HepG2 (cell line): ENCODE measurements around the gene EEF1E1. TPM values are rescaled to one million over a fixed set of nuclear protein-coding genes. Genes with fewer than 3 reads are reported as not detected.

ENCODE experiments used
- CCDC6 ChIP-seq: sonication (generic); formaldehyde crosslinking; IDR thresholded peaks from 2 replicates; pipeline ENCODE4 v1.8.1; 2022; ENCODE audit warnings: mild to moderate bottlenecking, missing genetic modification reagents, moderate library complexity
- CENPX ChIP-seq: sonication (generic); formaldehyde crosslinking; IDR thresholded peaks from 2 replicates; pipeline ENCODE4 v1.9.0; 2021; ENCODE audit warnings: mild to moderate bottlenecking, missing genetic modification reagents, moderate library complexity
- ELF3 ChIP-seq: IDR thresholded peaks from 2 replicates; pipeline ENCODE4 v1.6.1; 2016; ENCODE audit warnings: missing genetic modification reagents, missing compliant biosample characterization
- FOXM1 ChIP-seq: sonication (generic); formaldehyde crosslinking; IDR thresholded peaks from 2 replicates; pipeline ENCODE4 v1.5.0; 2020; ENCODE audit warnings: missing genetic modification reagents
- FOXP4 ChIP-seq: sonication (generic); formaldehyde crosslinking; IDR thresholded peaks from 2 replicates; pipeline ENCODE4 v1.4.0; 2020; ENCODE audit warnings: missing genetic modification reagents
- HDAC2 ChIP-seq: sonication (generic); formaldehyde crosslinking; IDR thresholded peaks from 2 replicates; pipeline ENCODE4 v1.4.0; 2020; ENCODE audit warnings: missing genetic modification reagents
- LCORL ChIP-seq, 2 experiments: fragments of 450-650 bp in 1 of 2; sonication (generic) in 1 of 2; formaldehyde crosslinking in 1 of 2; IDR thresholded peaks; 2 replicates each; pipeline versions ENCODE4 v1.5.0 to v1.6.1; 2017 to 2020; ENCODE audit warnings: antibody characterized with exemption in 1 of 2, missing genetic modification reagents in 1 of 2
- NAIF1 ChIP-seq: sonication (generic); formaldehyde crosslinking; IDR thresholded peaks from 2 replicates; pipeline ENCODE4 v1.5.0; 2020; ENCODE audit warnings: mild to moderate bottlenecking, missing genetic modification reagents, borderline replicate concordance
- PITX1 ChIP-seq: sonication (generic); formaldehyde crosslinking; IDR thresholded peaks from 2 replicates; pipeline ENCODE4 v1.5.1; 2020; ENCODE audit warnings: mild to moderate bottlenecking, missing genetic modification reagents
- PTBP1 ChIP-seq: fragments of 200-400 bp; formaldehyde crosslinking; IDR thresholded peaks from 2 replicates; pipeline ENCODE4 v1.6.1; 2018; ENCODE audit warnings: low read length, low read depth; ENCODE audit not compliant: poor library complexity, severe bottlenecking
- RAD21 ChIP-seq: fragments of 450-650 bp; formaldehyde crosslinking; IDR thresholded peaks from 2 replicates; pipeline ENCODE4 v1.5.0; 2020; ENCODE audit warnings: mild to moderate bottlenecking
- RXRB ChIP-seq: IDR thresholded peaks from 2 replicates; pipeline ENCODE4 v1.6.1; 2016; ENCODE audit warnings: borderline replicate concordance, missing genetic modification reagents, missing compliant biosample characterization
- SAFB2 ChIP-seq: sonication (generic); formaldehyde crosslinking; IDR thresholded peaks from 2 replicates; pipeline ENCODE4 v1.5.1; 2020; ENCODE audit warnings: missing genetic modification reagents, low read depth, mild to moderate bottlenecking, borderline replicate concordance
- SALL1 ChIP-seq: sonication (generic); formaldehyde crosslinking; IDR thresholded peaks from 2 replicates; pipeline ENCODE4 v1.8.0; 2022; ENCODE audit warnings: mild to moderate bottlenecking, missing genetic modification reagents
- SMARCC2 ChIP-seq: fragments of 450-650 bp; IDR thresholded peaks from 2 replicates; pipeline ENCODE4 v1.6.1; 2017; ENCODE audit warnings: antibody characterized with exemption, mild to moderate bottlenecking
- SOX13 ChIP-seq, 3 experiments: fragments of 450-650 bp in 1 of 3; sonication (generic) in 1 of 3; formaldehyde crosslinking in 1 of 3; IDR thresholded peaks in 2 of 3; conservative IDR thresholded peaks in 1 of 3; 2 replicates each; pipeline versions ENCODE4 v1.5.0 to v1.6.1; 2016 to 2020; ENCODE audit warnings: antibody characterized with exemption in 1 of 3, mild to moderate bottlenecking in 1 of 3, missing compliant biosample characterization in 1 of 3, missing genetic modification reagents in 1 of 3, moderate library complexity in 1 of 3
- ZBTB20 ChIP-seq: sonication (generic); formaldehyde crosslinking; IDR thresholded peaks from 2 replicates; pipeline ENCODE4 v1.8.1; 2023; ENCODE audit warnings: missing genetic modification reagents, low read depth, mild to moderate bottlenecking, borderline replicate concordance
- ZBTB44 ChIP-seq: sonication (generic); formaldehyde crosslinking; IDR thresholded peaks from 2 replicates; pipeline ENCODE4 v1.4.0; 2020; ENCODE audit warnings: missing genetic modification reagents
- ZNF143 ChIP-seq: sonication (generic); formaldehyde crosslinking; IDR thresholded peaks from 2 replicates; pipeline ENCODE4 v1.4.0; 2020; ENCODE audit warnings: missing genetic modification reagents
- ZNF224 ChIP-seq: sonication (generic); formaldehyde crosslinking; IDR thresholded peaks from 2 replicates; pipeline ENCODE4 v1.5.0; 2020; ENCODE audit warnings: mild to moderate bottlenecking, missing genetic modification reagents
- ZNF30 ChIP-seq: sonication (generic); formaldehyde crosslinking; IDR thresholded peaks from 2 replicates; pipeline ENCODE4 v1.5.0; 2020; ENCODE audit warnings: mild to moderate bottlenecking, missing genetic modification reagents
- ZNF616 ChIP-seq: sonication (generic); formaldehyde crosslinking; IDR thresholded peaks from 2 replicates; pipeline ENCODE4 v1.5.0; 2020; ENCODE audit warnings: low read depth, mild to moderate bottlenecking, missing genetic modification reagents
- polyA plus RNA-seq, 8 experiments: library from polyadenylated mRNA; depleted of rRNA in 3 of 8; stranded (reverse) in 7 of 8; unstranded in 1 of 8; fragments of >200 nt; fragmentation: Illumina TruSeq in 4 of 8; extraction: Trizol in 4 of 8; gene quantifications; 2 replicates each; pipeline versions ENCODE4 v1.2.1 to v1.2.3, GENCODE V29; 2011 to 2016; ENCODE audit warnings: low read depth in 4 of 8, missing spikeins in 1 of 8, mixed read lengths in 1 of 8; ENCODE audit not compliant: insufficient read depth in 1 of 8
- total RNA-seq, 5 experiments: library from RNA; depleted of rRNA; stranded (reverse); fragments of >200 nt; fragmentation: Illumina TruSeq; extraction: Trizol; gene quantifications; 2 replicates each; pipeline ENCODE4 v1.2.3, GENCODE V29; 2016; ENCODE audit warnings: low read depth in 1 of 5
- TF ChIP-seq, protein P1 (sequence below): sonication (generic); formaldehyde crosslinking; IDR thresholded peaks from 2 replicates; pipeline ENCODE4 v1.4.0; 2020; ENCODE audit warnings: low read depth, mild to moderate bottlenecking, missing genetic modification reagents

Gene EEF1E1
- total and polyA plus RNA-seq, 2 of the 13 experiments (the other 11 are each of a cell fraction or from before 2014, with no cell fraction given) = 128 to 188 TPM

DNA sequence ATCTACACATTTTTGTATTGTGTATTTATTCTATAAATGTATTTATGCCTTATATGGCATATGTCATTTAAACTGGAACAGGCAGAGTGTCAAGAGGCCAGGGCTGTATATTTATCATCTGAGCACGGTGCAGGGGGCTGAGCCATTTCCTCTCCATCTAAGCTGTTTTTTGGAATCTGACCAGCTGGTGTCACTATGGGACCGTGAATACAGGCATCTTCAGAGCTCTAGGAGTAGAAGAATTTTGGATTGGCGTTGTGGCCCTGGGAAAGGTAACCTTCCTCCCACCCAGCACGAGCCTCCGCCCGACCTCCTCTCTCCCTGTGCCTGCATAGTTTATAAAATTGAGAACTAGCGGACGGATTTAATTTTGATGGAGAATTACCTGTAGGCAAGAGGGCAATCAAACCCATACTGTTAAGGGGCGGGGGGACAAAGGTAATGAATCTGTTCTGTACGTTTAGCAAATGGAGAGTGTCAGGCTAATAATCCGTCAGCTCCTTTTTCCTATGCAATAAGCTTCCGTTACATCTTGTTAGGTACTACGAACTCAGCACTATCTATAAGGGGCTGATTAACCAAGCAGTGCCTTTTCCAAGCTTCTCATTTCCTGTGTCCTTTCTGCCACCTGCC lies 29.0 kb upstream of the EEF1E1 start (continued):
- no peak for TF ChIP-seq SOX13 (IDR thresholded peaks at IDR 0.05)
- TF ChIP-seq SOX13 (CRISPR knock-in tag; conservative IDR thresholded peaks at IDR 0.05 in 1 of 2, IDR thresholded peaks at IDR 0.05 in 1 of 2) = 0 out of 4 replicates have a peak, but pooled peaks of 1 of the 2 experiments have one; percentile 3
- no peak for TF ChIP-seq FOXM1 (CRISPR knock-in tag)
- no peak for TF ChIP-seq SMARCC2
- TF ChIP-seq LCORL (IDR thresholded peaks at IDR 0.05) = no peak
- peak; percentile 52; the same call in 1 of the 2 replicates for TF ChIP-seq LCORL (CRISPR knock-in tag; IDR thresholded peaks at IDR 0.05)
- TF ChIP-seq CCDC6 (CRISPR knock-in tag) = no peak
- TF ChIP-seq, protein P1, sequence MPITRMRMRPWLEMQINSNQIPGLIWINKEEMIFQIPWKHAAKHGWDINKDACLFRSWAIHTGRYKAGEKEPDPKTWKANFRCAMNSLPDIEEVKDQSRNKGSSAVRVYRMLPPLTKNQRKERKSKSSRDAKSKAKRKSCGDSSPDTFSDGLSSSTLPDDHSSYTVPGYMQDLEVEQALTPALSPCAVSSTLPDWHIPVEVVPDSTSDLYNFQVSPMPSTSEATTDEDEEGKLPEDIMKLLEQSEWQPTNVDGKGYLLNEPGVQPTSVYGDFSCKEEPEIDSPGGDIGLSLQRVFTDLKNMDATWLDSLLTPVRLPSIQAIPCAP (CRISPR knock-in tag) = no peak
- no peak for TF ChIP-seq FOXP4 (CRISPR knock-in tag)
- no peak for TF ChIP-seq ZNF224 (CRISPR knock-in tag)
- peak; percentile 92 for TF ChIP-seq RAD21
- TF ChIP-seq SALL1 = no peak
- TF ChIP-seq RXRB (CRISPR knock-in tag) = no peak
- TF ChIP-seq NAIF1 (CRISPR knock-in tag) = 0 out of 2 replicates have a peak, but pooled peaks have one; percentile 11
- TF ChIP-seq PITX1 (CRISPR knock-in tag) = peak; percentile 38; the same call in 1 of the 2 replicates
- TF ChIP-seq ZNF616 (CRISPR knock-in tag) = no peak
- no peak for TF ChIP-seq SAFB2 (CRISPR knock-in tag)
- no peak for TF ChIP-seq HDAC2 (CRISPR knock-in tag)
- no peak for TF ChIP-seq PTBP1
- no peak for TF ChIP-seq ZBTB44 (CRISPR knock-in tag)
- no peak for TF ChIP-seq ZBTB20 (CRISPR knock-in tag)
- TF ChIP-seq ZNF30 (CRISPR knock-in tag) = no peak
- TF ChIP-seq CENPX (CRISPR knock-in tag) = no peak
- no peak for TF ChIP-seq ZNF143 (CRISPR knock-in tag)
- TF ChIP-seq ELF3 = 0 out of 2 replicates have a peak, but pooled peaks have one; percentile 21
